Measurements from ENCODE around the gene TNFSF8.

Gene TNFSF8

DNA sequence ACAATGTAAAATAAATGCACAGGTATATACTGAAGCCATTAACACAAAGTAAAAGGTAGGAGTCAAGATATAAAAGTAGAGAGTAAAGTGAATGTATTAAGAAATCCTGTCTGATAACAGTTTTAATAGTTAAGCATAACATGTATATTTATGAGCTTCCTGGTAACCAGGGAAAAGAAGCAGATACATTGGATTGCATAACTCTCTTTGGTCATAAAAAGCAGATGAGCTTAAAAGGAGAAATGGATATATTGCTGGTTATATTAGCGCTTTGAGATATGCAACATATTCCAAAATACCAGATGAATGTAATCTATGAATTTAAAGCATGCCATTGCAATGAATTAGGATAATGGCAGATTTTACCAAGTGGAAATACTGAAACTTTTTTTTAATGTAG lies 6.2 kb upstream of the TNFSF8 start:
- no peaks in the 10 kb centered on the region for H3K27me3 ChIP-seq (ENCODE audit: control insufficient read depth, insufficient read depth, low read length, poor library complexity, severe bottlenecking)
- H3K9me3 ChIP-seq (ENCODE audit: control insufficient read depth, low read length), result no peaks in the 10 kb centered on the region
- H3K4me1 ChIP-seq (ENCODE audit: control insufficient read depth, insufficient read depth, low read length), result no peaks in the 10 kb centered on the region
- no peak overlapping the region for H3K4me3 ChIP-seq (ENCODE audit: insufficient read depth, low read depth, low read length)
- 80 to 100% methylated on average over 1 of the region's 1 CpG for WGBS, 2 experiments
- no peak overlapping the region for H3K27ac ChIP-seq (ENCODE audit: insufficient read depth, low read depth, low read length, poor library complexity, severe bottlenecking)
- no peaks in the 10 kb centered on the region for H3K36me3 ChIP-seq (ENCODE audit: control insufficient read depth, insufficient read depth, low read length)

GRCh38 chr9:114935119-114935518 lies 4.7 kb upstream of the TNFSF8 start:
- Histone ChIP-seq H3K9me3 (ENCODE audit: control insufficient read depth, low read length) (no peaks in the 10 kb centered on the region), H3K36me3 (ENCODE audit: control insufficient read depth, insufficient read depth, low read length) (no peaks in the 10 kb centered on the region), H3K27me3 (ENCODE audit: control insufficient read depth, insufficient read depth, low read length, poor library complexity, severe bottlenecking) (no peaks in the 10 kb centered on the region), H3K4me1 (ENCODE audit: control insufficient read depth, insufficient read depth, low read length) (no peaks in the 10 kb centered on the region), H3K27ac (ENCODE audit: insufficient read depth, low read depth, low read length, poor library complexity, severe bottlenecking) (no peak overlapping the region), H3K4me3 (ENCODE audit: insufficient read depth, low read depth, low read length) (no peak overlapping the region)
- WGBS, 2 experiments, result 87 to 92% methylated on average over 2 to 3 of the region's 3 CpGs

- WGBS, 2 experiments, result 72 to 81% methylated on average over 3 of the region's 3 CpGs
- Histone ChIP-seq H3K27me3 (ENCODE audit: control insufficient read depth, insufficient read depth, low read length, poor library complexity, severe bottlenecking) (peaks cover 18% of the 10 kb centered on the region), H3K4me1 (ENCODE audit: control insufficient read depth, insufficient read depth, low read length) (no peaks in the 10 kb centered on the region), H3K27ac (ENCODE audit: insufficient read depth, low read depth, low read length, poor library complexity, severe bottlenecking) (no peak overlapping the region), H3K36me3 (ENCODE audit: control insufficient read depth, insufficient read depth, low read length) (no peaks in the 10 kb centered on the region), H3K4me3 (ENCODE audit: insufficient read depth, low read depth, low read length) (no peak overlapping the region), H3K9me3 (ENCODE audit: control insufficient read depth, low read length) (no peaks in the 10 kb centered on the region)
These were observed 2.1 kb upstream of the TNFSF8 start for GRCh38 chr9:114932502-114932901.

- H3K4me3 ChIP-seq (ENCODE audit: insufficient read depth, low read depth, low read length), result no peak overlapping the region
- no peaks in the 10 kb centered on the region for H3K9me3 ChIP-seq (ENCODE audit: control insufficient read depth, low read length)
- H3K4me1 ChIP-seq (ENCODE audit: control insufficient read depth, insufficient read depth, low read length), result no peaks in the 10 kb centered on the region
- H3K36me3 ChIP-seq (ENCODE audit: control insufficient read depth, insufficient read depth, low read length), result no peaks in the 10 kb centered on the region
- WGBS, 2 experiments, result 82 to 84% methylated on average over 5 of the region's 5 CpGs
- no peak overlapping the region for H3K27ac ChIP-seq (ENCODE audit: insufficient read depth, low read depth, low read length, poor library complexity, severe bottlenecking)
- H3K27me3 ChIP-seq (ENCODE audit: control insufficient read depth, insufficient read depth, low read length, poor library complexity, severe bottlenecking), result peaks cover 18% of the 10 kb centered on the region
These were observed 1.0 kb upstream of the TNFSF8 start for GRCh38 chr9:114931407-114931806.

DNA sequence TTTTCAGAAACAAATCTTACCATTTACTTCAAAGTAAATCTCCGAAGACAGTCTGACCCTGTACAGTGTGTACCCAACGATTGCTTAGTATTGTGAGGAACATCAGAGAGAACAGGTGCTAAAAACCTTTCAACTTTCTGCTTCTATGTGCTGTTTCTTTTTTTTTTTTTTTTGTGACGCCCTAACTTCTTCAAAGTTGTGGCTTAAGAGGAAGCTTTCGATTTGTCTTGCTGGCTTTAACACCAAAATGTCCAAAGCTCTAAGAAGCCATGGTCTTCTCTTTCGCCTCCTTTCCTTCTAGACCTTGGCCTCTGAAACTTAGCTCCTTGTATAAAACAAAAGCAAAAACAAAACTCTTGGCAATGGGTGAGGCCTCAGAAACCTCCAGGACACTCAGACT lies 1.2 kb downstream of the TNFSF8 start:
- H3K4me3 ChIP-seq (ENCODE audit: insufficient read depth, low read depth, low read length), result no peak overlapping the region
- peaks cover 18% of the 10 kb centered on the region for H3K27me3 ChIP-seq (ENCODE audit: control insufficient read depth, insufficient read depth, low read length, poor library complexity, severe bottlenecking)
- no peaks in the 10 kb centered on the region for H3K4me1 ChIP-seq (ENCODE audit: control insufficient read depth, insufficient read depth, low read length)
- no peaks in the 10 kb centered on the region for H3K9me3 ChIP-seq (ENCODE audit: control insufficient read depth, low read length)
- no peak overlapping the region for H3K27ac ChIP-seq (ENCODE audit: insufficient read depth, low read depth, low read length, poor library complexity, severe bottlenecking)
- H3K36me3 ChIP-seq (ENCODE audit: control insufficient read depth, insufficient read depth, low read length), result no peaks in the 10 kb centered on the region
- WGBS, 2 experiments, result 83 to 92% methylated on average over 5 of the region's 5 CpGs

DNA sequence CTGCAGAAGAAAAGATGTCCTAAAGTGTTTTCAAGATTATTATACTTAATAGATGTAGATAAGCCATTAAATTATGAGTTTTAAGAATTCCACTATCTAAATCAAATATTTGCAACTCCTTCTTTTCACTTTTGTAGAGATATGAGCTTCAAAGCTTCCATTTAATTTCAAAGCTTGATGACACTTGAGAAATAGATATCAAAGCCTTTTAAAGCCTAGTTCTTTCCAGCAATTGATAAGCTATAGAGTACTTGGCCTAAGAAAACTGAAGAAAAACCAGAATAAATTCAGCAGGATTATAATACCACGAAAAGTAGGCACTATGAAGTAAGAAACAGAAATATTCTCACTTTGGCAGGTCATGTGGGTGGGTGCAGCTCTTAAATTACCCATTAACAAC lies 1.7 kb downstream of the TNFSF8 start:
- 92% methylated on average over 1 of the region's 1 CpG for WGBS, 2 experiments
- H3K9me3 ChIP-seq (ENCODE audit: control insufficient read depth, low read length), result no peaks in the 10 kb centered on the region
- H3K27ac ChIP-seq (ENCODE audit: insufficient read depth, low read depth, low read length, poor library complexity, severe bottlenecking), result no peak overlapping the region
- H3K27me3 ChIP-seq (ENCODE audit: control insufficient read depth, insufficient read depth, low read length, poor library complexity, severe bottlenecking), result peaks cover 18% of the 10 kb centered on the region
- H3K4me1 ChIP-seq (ENCODE audit: control insufficient read depth, insufficient read depth, low read length), result no peaks in the 10 kb centered on the region
- H3K36me3 ChIP-seq (ENCODE audit: control insufficient read depth, insufficient read depth, low read length), result no peaks in the 10 kb centered on the region
- no peak overlapping the region for H3K4me3 ChIP-seq (ENCODE audit: insufficient read depth, low read depth, low read length)

DNA sequence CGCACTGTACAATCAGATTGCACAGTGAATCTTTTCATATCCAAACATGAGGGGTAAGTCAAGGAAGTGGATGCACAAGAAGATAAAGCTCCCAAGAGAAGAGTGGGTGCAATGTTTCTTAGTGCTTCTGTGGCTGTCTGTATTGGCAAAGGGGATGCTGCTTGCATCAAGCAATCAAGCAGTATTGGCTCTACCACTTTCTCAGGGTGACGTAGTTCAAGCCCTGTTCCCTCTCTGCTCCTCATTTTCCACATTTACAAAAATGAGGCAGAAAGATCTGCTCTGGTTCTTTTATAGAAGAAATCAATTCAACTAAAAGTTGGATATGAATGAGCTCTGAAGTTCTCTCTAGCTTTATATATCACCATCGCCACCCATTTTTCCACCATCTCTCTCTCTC lies 2.3 kb downstream of the TNFSF8 start:
- Histone ChIP-seq H3K4me3 (ENCODE audit: insufficient read depth, low read depth, low read length) (no peak overlapping the region), H3K36me3 (ENCODE audit: control insufficient read depth, insufficient read depth, low read length) (no peaks in the 10 kb centered on the region), H3K27ac (ENCODE audit: insufficient read depth, low read depth, low read length, poor library complexity, severe bottlenecking) (no peak overlapping the region), H3K27me3 (ENCODE audit: control insufficient read depth, insufficient read depth, low read length, poor library complexity, severe bottlenecking) (peaks cover 18% of the 10 kb centered on the region), H3K9me3 (ENCODE audit: control insufficient read depth, low read length) (no peaks in the 10 kb centered on the region), H3K4me1 (ENCODE audit: control insufficient read depth, insufficient read depth, low read length) (no peaks in the 10 kb centered on the region)
- 93 to 96% methylated on average over 3 of the region's 3 CpGs for WGBS, 2 experiments

DNA sequence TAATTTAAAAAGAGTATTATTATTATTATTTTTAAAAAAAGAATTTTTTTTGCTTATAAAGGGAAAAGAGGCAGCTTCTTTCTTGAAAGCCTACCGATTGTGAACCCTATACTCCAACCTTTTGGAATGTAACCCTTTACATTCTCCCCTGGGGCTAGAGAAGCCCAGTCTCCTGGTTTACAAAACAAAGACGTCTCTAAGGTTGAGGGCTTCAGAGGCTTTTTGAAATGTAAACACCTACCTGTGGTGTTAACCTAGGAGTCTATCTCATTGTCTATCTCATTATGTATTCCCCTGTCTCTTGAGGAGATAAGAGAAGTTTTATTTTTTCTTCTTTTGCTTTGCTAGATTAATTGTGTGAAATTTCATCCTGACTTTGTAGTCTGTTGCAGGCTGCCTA lies 4.7 kb downstream of the TNFSF8 start:
- no peaks in the 10 kb centered on the region for H3K4me1 ChIP-seq (ENCODE audit: control insufficient read depth, insufficient read depth, low read length)
- H3K27ac ChIP-seq (ENCODE audit: insufficient read depth, low read depth, low read length, poor library complexity, severe bottlenecking), result no peak overlapping the region
- H3K36me3 ChIP-seq (ENCODE audit: control insufficient read depth, insufficient read depth, low read length), result no peaks in the 10 kb centered on the region
- H3K9me3 ChIP-seq (ENCODE audit: control insufficient read depth, low read length), result no peaks in the 10 kb centered on the region
- H3K4me3 ChIP-seq (ENCODE audit: insufficient read depth, low read depth, low read length), result no peak overlapping the region
- 0 to 14% methylated on average over 1 to 2 of the region's 2 CpGs for WGBS, 2 experiments
- H3K27me3 ChIP-seq (ENCODE audit: control insufficient read depth, insufficient read depth, low read length, poor library complexity, severe bottlenecking), result peaks cover 20% of the 10 kb centered on the region

DNA sequence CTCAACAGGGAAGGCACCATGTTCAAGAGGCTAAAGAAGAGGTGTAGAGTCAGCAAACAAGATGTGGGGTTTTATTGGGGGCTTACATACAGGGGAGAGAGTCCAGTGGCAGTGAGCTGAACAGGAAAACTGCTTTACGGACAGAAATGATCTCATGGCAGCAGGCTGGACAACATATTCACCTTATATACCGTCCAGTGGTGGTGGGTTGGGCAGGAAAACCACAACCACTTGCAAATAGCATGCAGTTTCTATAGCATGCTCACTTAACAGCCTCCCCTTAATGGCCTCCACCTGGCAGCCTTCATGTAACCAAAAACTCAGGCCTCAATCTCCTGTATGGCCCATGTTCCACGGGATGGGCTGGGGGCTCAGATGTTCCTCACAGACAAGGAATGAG lies 5.4 kb downstream of the TNFSF8 start:
- Histone ChIP-seq H3K4me3 (ENCODE audit: insufficient read depth, low read depth, low read length) (no peak overlapping the region), H3K9me3 (ENCODE audit: control insufficient read depth, low read length) (no peaks in the 10 kb centered on the region), H3K36me3 (ENCODE audit: control insufficient read depth, insufficient read depth, low read length) (no peaks in the 10 kb centered on the region), H3K4me1 (ENCODE audit: control insufficient read depth, insufficient read depth, low read length) (no peaks in the 10 kb centered on the region), H3K27me3 (ENCODE audit: control insufficient read depth, insufficient read depth, low read length, poor library complexity, severe bottlenecking) (peaks cover 20% of the 10 kb centered on the region), H3K27ac (ENCODE audit: insufficient read depth, low read depth, low read length, poor library complexity, severe bottlenecking) (no peak overlapping the region)
- 74 to 80% methylated on average over 3 of the region's 3 CpGs for WGBS, 2 experiments

DNA sequence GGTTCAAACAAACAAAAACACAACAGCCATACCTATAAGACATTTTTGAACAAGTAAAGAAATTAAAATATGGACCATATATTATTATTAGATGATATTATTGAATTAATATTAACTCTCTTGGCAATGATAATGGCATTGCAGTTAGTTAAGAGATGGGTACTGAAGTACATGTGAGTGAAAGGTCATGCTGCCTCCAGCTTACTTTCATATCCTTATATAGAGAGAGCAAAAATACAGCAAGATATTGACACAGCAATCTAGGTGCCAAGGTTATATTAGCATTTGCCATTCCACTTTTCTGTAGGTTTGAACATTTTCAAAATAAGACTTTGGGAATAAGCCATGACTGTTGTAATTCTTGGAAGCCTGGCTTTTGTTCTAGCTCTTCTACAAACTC lies 6.1 kb downstream of the TNFSF8 start:
- no peaks in the 10 kb centered on the region for H3K9me3 ChIP-seq (ENCODE audit: control insufficient read depth, low read length)
- no peaks in the 10 kb centered on the region for H3K4me1 ChIP-seq (ENCODE audit: control insufficient read depth, insufficient read depth, low read length)
- H3K27me3 ChIP-seq (ENCODE audit: control insufficient read depth, insufficient read depth, low read length, poor library complexity, severe bottlenecking), result peaks cover 19% of the 10 kb centered on the region
- no peak overlapping the region for H3K4me3 ChIP-seq (ENCODE audit: insufficient read depth, low read depth, low read length)
- no peaks in the 10 kb centered on the region for H3K36me3 ChIP-seq (ENCODE audit: control insufficient read depth, insufficient read depth, low read length)
- no peak overlapping the region for H3K27ac ChIP-seq (ENCODE audit: insufficient read depth, low read depth, low read length, poor library complexity, severe bottlenecking)

- no peak overlapping the region for H3K4me3 ChIP-seq (ENCODE audit: insufficient read depth, low read depth, low read length)
- WGBS, 2 experiments, result 14 to 25% methylated on average over 2 of the region's 3 CpGs
- peaks cover 15% of the 10 kb centered on the region for H3K27me3 ChIP-seq (ENCODE audit: control insufficient read depth, insufficient read depth, low read length, poor library complexity, severe bottlenecking)
- no peak overlapping the region for H3K27ac ChIP-seq (ENCODE audit: insufficient read depth, low read depth, low read length, poor library complexity, severe bottlenecking)
- H3K4me1 ChIP-seq (ENCODE audit: control insufficient read depth, insufficient read depth, low read length), result no peaks in the 10 kb centered on the region
- H3K36me3 ChIP-seq (ENCODE audit: control insufficient read depth, insufficient read depth, low read length), result no peaks in the 10 kb centered on the region
- H3K9me3 ChIP-seq (ENCODE audit: control insufficient read depth, low read length), result no peaks in the 10 kb centered on the region
These were observed 6.5 kb downstream of the TNFSF8 start for GRCh38 chr9:114923918-114924317.
